ENCODE results near the gene OXCT1.
A peak's percentile ranks its signal among the peaks of the same experiment; 100 is the strongest.
"Not testable (repeated sequence)": the region's sequence is repeated elsewhere in the genome, so short reads cannot be mapped to it uniquely, and the experiment has no call there.

OXCT1 gene

GRCh38 chr5:41772056-41772455 is 98.2 kb downstream of the OXCT1 start:
- no peak for DNase-seq

GRCh38 chr5:41770799-41771198 is 99.4 kb downstream of the OXCT1 start:
- DNase-seq: no peak

GRCh38 chr5:41768692-41769091 is 101.5 kb downstream of the OXCT1 start:
- no peak for DNase-seq

GRCh38 chr5:41764650-41765049 is 105.6 kb downstream of the OXCT1 start:
- no peak for DNase-seq

GRCh38 chr5:41763574-41763973 is 106.7 kb downstream of the OXCT1 start:
- DNase-seq: no peak

GRCh38 chr5:41763081-41763480 is 107.1 kb downstream of the OXCT1 start:
- DNase-seq: no peak

GRCh38 chr5:41762426-41762825 is 107.8 kb downstream of the OXCT1 start:
- no peak for DNase-seq

- DNase-seq: no peak
Measured at GRCh38 chr5:41761663-41762062, 108.6 kb downstream of the OXCT1 start.

GRCh38 chr5:41755705-41756104 is 114.5 kb downstream of the OXCT1 start:
- no peak for DNase-seq

GRCh38 chr5:41754857-41755256 is 115.4 kb downstream of the OXCT1 start:
- peak in 1 of 2 donors; percentile 3 for DNase-seq

GRCh38 chr5:41751867-41752266 is 118.4 kb downstream of the OXCT1 start:
- DNase-seq: no peak

- DNase-seq: no peak
Measured at GRCh38 chr5:41748631-41749030, 121.6 kb downstream of the OXCT1 start.

- DNase-seq: no peak
Measured at GRCh38 chr5:41747708-41748107, 122.5 kb downstream of the OXCT1 start.

GRCh38 chr5:41747301-41747700 is 122.9 kb downstream of the OXCT1 start:
- DNase-seq: no peak

GRCh38 chr5:41742608-41743007 is 127.6 kb downstream of the OXCT1 start:
- not testable (repeated sequence) for DNase-seq

- no peak for DNase-seq
Measured at GRCh38 chr5:41738710-41739354, 131.4 kb downstream of the OXCT1 start.

GRCh38 chr5:41736641-41737040 is 133.6 kb downstream of the OXCT1 start:
- no peak for DNase-seq

GRCh38 chr5:41735213-41735612 is 135.0 kb downstream of the OXCT1 start:
- no peak for DNase-seq

- DNase-seq: not testable (repeated sequence)
Measured at GRCh38 chr5:41729381-41729780, 140.8 kb downstream of the OXCT1 start.

GRCh38 chr5:41728281-41728680 is 141.9 kb downstream of the OXCT1 start:
- no peak for DNase-seq

GRCh38 chr5:41722359-41722950 is 147.8 kb downstream of the OXCT1 start:
- DNase-seq: no peak

GRCh38 chr5:41721516-41721915 is 148.7 kb downstream of the OXCT1 start:
- DNase-seq: no peak

- no peak for DNase-seq
Measured at GRCh38 chr5:41716382-41716781, 153.8 kb downstream of the OXCT1 start.

GRCh38 chr5:41714446-41714845 is 155.8 kb downstream of the OXCT1 start:
- DNase-seq: not testable (repeated sequence)

GRCh38 chr5:41708604-41708940 is 161.7 kb downstream of the OXCT1 start:
- no peak for DNase-seq

Data from CD4-positive, alpha-beta T cell treated with Interferon alpha-2 for 1 hour (primary cell).